ENCODE results near the gene NFATC3. TPM values are rescaled to one million over a fixed set of nuclear protein-coding genes. Genes with fewer than 3 reads are reported as not detected.

Gene NFATC3
- total and polyA plus RNA-seq, 2 of the 8 experiments (the other 6 are each of a cell fraction or from before 2014, with no cell fraction given), result 17.6 to 34.5 TPM

GRCh38 chr16:68097088-68097487 is 11.9 kb downstream of the NFATC3 start (continued):
- TF ChIP-seq CHD7 (IDR thresholded peaks at IDR 0.05; ENCODE audit: insufficient replicate concordance, low read length), result no peak
- no peak for TF ChIP-seq KDM5A (IDR thresholded peaks at IDR 0.05; ENCODE audit: low read length)
- TF ChIP-seq CEBPB (IDR thresholded peaks at IDR 0.05; ENCODE audit: low read depth, low read length), result no peak
- TF ChIP-seq SP1 (IDR thresholded peaks at IDR 0.05; ENCODE audit: low read depth, low read length), result no peak
- no peak for TF ChIP-seq JUN (IDR thresholded peaks at IDR 0.05; ENCODE audit: low read depth, low read length)

Measured in H1 (cell line).